Upper lobe of right lung (tissue), 1 donor: ENCODE measurements around the gene MCM9. TPM values are rescaled to one million over a fixed set of nuclear protein-coding genes. Genes with fewer than 3 reads are reported as not detected.

Source experiments
- ATAC-seq: fragments of 200-7000 bp; cut with Tn5 transposase; one replicate; pipeline ENCODE4 v1.9.1; 2020; ENCODE audit warnings: mild to moderate bottlenecking, moderate library complexity
- DNase-seq: peaks from one replicate; pipeline ENCODE4 v3.0.0-alpha.2; 2020
- H3K27ac ChIP-seq: fragments of 200-600 bp; one replicate; pipeline ENCODE4 v1.8.0; 2022
- H3K27me3 ChIP-seq: fragments of 200-600 bp; one replicate; pipeline ENCODE4 v1.8.0; 2022; ENCODE audit warnings: mild to moderate bottlenecking
- H3K36me3 ChIP-seq: fragments of 200-600 bp; one replicate; pipeline ENCODE4 v1.8.0; 2022
- H3K4me1 ChIP-seq: fragments of 200-600 bp; one replicate; pipeline ENCODE4 v1.8.0; 2022
- H3K4me3 ChIP-seq: fragments of 200-600 bp; one replicate; pipeline ENCODE4 v1.8.0; 2022; ENCODE audit warnings: mild to moderate bottlenecking
- H3K9me3 ChIP-seq: fragments of 200-600 bp; one replicate; pipeline ENCODE4 v1.8.0; 2022
- CTCF ChIP-seq: fragments of 200-600 bp; IDR thresholded peaks from one replicate; pipeline ENCODE4 v1.8.0; 2022; ENCODE audit warnings: antibody characterized with exemption
- intact Hi-C: fragments of 100-400 bp; cut with DNase I; formaldehyde crosslinking; loops from one replicate; pipeline ENCODE4 v1.11.0; 2022
- total RNA-seq: library from RNA; stranded (reverse); fragmentation: NEBNext Ultra II Directional; extraction: Animal tissue kit (Norgen Biotek cat#: 25700); gene quantifications from one replicate; pipeline ENCODE4 v1.2.1, GENCODE V29; 2021
- donor health status: DM: no; HTN: yes; CAD: no; lungs with severe emphysema.

Gene MCM9
- total RNA-seq, 1 donor from 2014 or later = 19.5 TPM

GRCh38 chr6:118844915-118845314, 90.0 kb downstream of the MCM9 start:
- Histone ChIP-seq H3K4me3 (no peak overlapping the region), H3K4me1 (no peaks in the 10 kb centered on the region), H3K9me3 (no peaks in the 10 kb centered on the region), H3K27me3 (no peaks in the 10 kb centered on the region), H3K27ac (no peak overlapping the region), H3K36me3 (no peaks in the 10 kb centered on the region)
- intact Hi-C loops = no loop called here
- no peak for TF ChIP-seq CTCF
- DNase-seq = no peak
- no peak for ATAC-seq

GRCh38 chr6:118843685-118844390, 91.1 kb downstream of the MCM9 start:
- Histone ChIP-seq H3K4me1 (no peaks in the 10 kb centered on the region), H3K9me3 (no peaks in the 10 kb centered on the region), H3K27ac (no peak overlapping the region), H3K36me3 (no peaks in the 10 kb centered on the region), H3K4me3 (no peak overlapping the region), H3K27me3 (no peaks in the 10 kb centered on the region)
- no peak for DNase-seq
- intact Hi-C loops = no loop called here
- no peak for TF ChIP-seq CTCF
- ATAC-seq = no peak

GRCh38 chr6:118830691-118831090, 104.3 kb downstream of the MCM9 start:
- intact Hi-C loops = no loop called here

GRCh38 chr6:118829817-118830478, 105.0 kb downstream of the MCM9 start:
- intact Hi-C loops = no loop called here
- Histone ChIP-seq H3K27ac (no peak overlapping the region), H3K36me3 (peaks cover 42% of the 10 kb centered on the region), H3K4me3 (no peak overlapping the region), H3K4me1 (no peaks in the 10 kb centered on the region), H3K9me3 (no peaks in the 10 kb centered on the region), H3K27me3 (no peaks in the 10 kb centered on the region)
- ATAC-seq = no peak
- TF ChIP-seq CTCF = no peak
- no peak for DNase-seq

More at GRCh38 chr6:118830691-118831090, 104.3 kb downstream of the MCM9 start:
- H3K27me3 ChIP-seq = no peaks in the 10 kb centered on the region
- ATAC-seq (no peak), DNase-seq (no peak)
- H3K27ac ChIP-seq = no peak overlapping the region
- H3K4me3 ChIP-seq = no peak overlapping the region
- no peak for TF ChIP-seq CTCF
- H3K4me1 ChIP-seq = no peaks in the 10 kb centered on the region
- H3K36me3 ChIP-seq = peaks cover 34% of the 10 kb centered on the region
- H3K9me3 ChIP-seq = no peaks in the 10 kb centered on the region

GRCh38 chr6:118826096-118826495, 108.9 kb downstream of the MCM9 start:
- Histone ChIP-seq H3K9me3 (no peaks in the 10 kb centered on the region), H3K27me3 (no peaks in the 10 kb centered on the region), H3K36me3 (peaks cover 73% of the 10 kb centered on the region), H3K4me3 (no peak overlapping the region), H3K4me1 (no peaks in the 10 kb centered on the region), H3K27ac (no peak overlapping the region)
- TF ChIP-seq CTCF = no peak
- ATAC-seq (no peak), DNase-seq (no peak)
- intact Hi-C loops = no loop called here
